H9 (cell line): ENCODE results near the gene IGF1R. TPM values are rescaled to one million over a fixed set of nuclear protein-coding genes. Genes with fewer than 3 reads are reported as not detected.

ENCODE experiments used
- DNase-seq: peaks from one replicate; pipeline ENCODE4 v3.0.0-alpha.2; 2017
- H2AFZ ChIP-seq: one replicate; pipeline ENCODE4 v1.6.1; 2013; ENCODE audit warnings: mild to moderate bottlenecking, low read length, control low read depth, moderate library complexity
- H2AK5ac ChIP-seq: 2 replicates; pipeline ENCODE4 v1.6.1; 2013; ENCODE audit warnings: low read length, control low read depth, mixed read lengths; ENCODE audit not compliant: insufficient read length
- H2BK120ac ChIP-seq: one replicate; pipeline ENCODE4 v1.6.1; 2013; ENCODE audit warnings: low read depth, mild to moderate bottlenecking, low read length, control low read depth, inconsistent platforms; ENCODE audit not compliant: poor library complexity, severe bottlenecking
- H2BK12ac ChIP-seq: 2 replicates; pipeline ENCODE4 v1.6.1; 2013; ENCODE audit warnings: low read length, control low read depth, mixed read lengths, low read depth; ENCODE audit not compliant: insufficient read length
- H2BK15ac ChIP-seq: 2 replicates; pipeline ENCODE4 v1.6.1; 2013; ENCODE audit warnings: low read depth, low read length, control low read depth
- H2BK20ac ChIP-seq: one replicate; pipeline ENCODE4 v1.6.1; 2013; ENCODE audit warnings: low read depth, mild to moderate bottlenecking, low read length, control low read depth, inconsistent platforms; ENCODE audit not compliant: poor library complexity, severe bottlenecking
- H2BK5ac ChIP-seq: 2 replicates; pipeline ENCODE4 v1.6.1; 2013; ENCODE audit warnings: low read length, control low read depth, mixed read lengths; ENCODE audit not compliant: insufficient read length
- H3K14ac ChIP-seq: 2 replicates; pipeline ENCODE4 v1.6.1; 2013; ENCODE audit warnings: low read length, control low read depth; ENCODE audit not compliant: insufficient read depth
- H3K18ac ChIP-seq: 2 replicates; pipeline ENCODE4 v1.6.1; 2013; ENCODE audit warnings: low read depth, mild to moderate bottlenecking, mixed read lengths, low read length, control low read depth; ENCODE audit not compliant: insufficient read length
- H3K23ac ChIP-seq: 2 replicates; pipeline ENCODE4 v1.6.1; 2013; ENCODE audit warnings: low read length, control low read depth, mixed read lengths, low read depth; ENCODE audit not compliant: insufficient read length
- H3K23me2 ChIP-seq: 2 replicates; pipeline ENCODE4 v1.6.1; 2013; ENCODE audit warnings: low read depth, mild to moderate bottlenecking, mixed read lengths, low read length, control low read depth; ENCODE audit not compliant: insufficient read length, poor library complexity, severe bottlenecking
- H3K27ac ChIP-seq: 2 replicates; pipeline ENCODE4 v1.5.1; 2013; ENCODE audit warnings: low read length, control low read depth, mixed read lengths, low read depth; ENCODE audit not compliant: insufficient read length
- H3K27me3 ChIP-seq: 2 replicates; pipeline ENCODE4 v1.6.1; 2013; ENCODE audit warnings: low read length, control low read depth, inconsistent platforms; ENCODE audit not compliant: insufficient read depth
- H3K4ac ChIP-seq: 2 replicates; pipeline ENCODE4 v1.6.1; 2013; ENCODE audit warnings: low read depth, mild to moderate bottlenecking, control low read depth, inconsistent platforms, low read length, moderate library complexity
- H3K4me1 ChIP-seq: 2 replicates; pipeline ENCODE4 v1.6.1; 2013; ENCODE audit warnings: low read length, control low read depth, inconsistent platforms; ENCODE audit not compliant: insufficient read depth
- H3K4me2 ChIP-seq: 2 replicates; pipeline ENCODE4 v1.6.1; 2013; ENCODE audit warnings: low read length, control low read depth, mixed read lengths; ENCODE audit not compliant: insufficient read length, insufficient read depth
- H3K56ac ChIP-seq: 2 replicates; pipeline ENCODE4 v1.6.1; 2013; ENCODE audit warnings: low read depth, mild to moderate bottlenecking, mixed read lengths, low read length, control low read depth; ENCODE audit not compliant: insufficient read length
- H3K79me1 ChIP-seq: 2 replicates; pipeline ENCODE4 v1.6.1; 2013; ENCODE audit warnings: low read depth, mild to moderate bottlenecking, moderate library complexity, low read length, control low read depth, inconsistent platforms; ENCODE audit not compliant: insufficient read depth, poor library complexity, severe bottlenecking
- H3K79me2 ChIP-seq: 2 replicates; pipeline ENCODE4 v1.6.1; 2013; ENCODE audit warnings: low read length, control low read depth, inconsistent platforms; ENCODE audit not compliant: insufficient read depth
- H3K9ac ChIP-seq: 2 replicates; pipeline ENCODE4 v1.6.1; 2013; ENCODE audit warnings: low read length, control low read depth, mixed read lengths; ENCODE audit not compliant: insufficient read length; ENCODE audit errors: extremely low read depth
- H3K9me3 ChIP-seq: one replicate; pipeline ENCODE4 v1.6.1; 2013; ENCODE audit warnings: low read depth, low read length, inconsistent platforms; ENCODE audit not compliant: control insufficient read depth
- H3T11ph ChIP-seq: one replicate; pipeline ENCODE4 v1.6.1; 2013; ENCODE audit warnings: mild to moderate bottlenecking, low read length, control low read depth, inconsistent platforms
- H4K20me1 ChIP-seq: one replicate; pipeline ENCODE4 v1.6.1; 2013; ENCODE audit not compliant: control insufficient read depth, insufficient read length, insufficient read depth
- H4K5ac ChIP-seq: 2 replicates; pipeline ENCODE4 v1.6.1; 2013; ENCODE audit warnings: low read depth, mild to moderate bottlenecking, mixed read lengths, low read length, control low read depth; ENCODE audit not compliant: insufficient read length
- H4K8ac ChIP-seq: replicated peaks from 2 replicates; pipeline ENCODE4 v1.6.1; 2013; ENCODE audit warnings: low read length, control low read depth, mixed read lengths, low read depth; ENCODE audit not compliant: insufficient read length
- H4K91ac ChIP-seq: 2 replicates; pipeline ENCODE4 v1.6.1; 2013; ENCODE audit warnings: low read depth, mild to moderate bottlenecking, moderate library complexity, mixed read lengths, low read length, control low read depth; ENCODE audit not compliant: insufficient read length
- H3K27ac Mint-ChIP-seq, 3 experiments: 2 replicates in 2 of 3; 3 replicates in 1 of 3; pipeline ENCODE4 v1.8.0; 2020 to 2021; ENCODE audit warnings: mixed read lengths in 3 of 3, mild to moderate bottlenecking in 1 of 3, moderate library complexity in 1 of 3
- H3K27me3 Mint-ChIP-seq: 2 replicates; pipeline ENCODE4 v1.8.0; 2021; ENCODE audit warnings: low read depth, mild to moderate bottlenecking, moderate library complexity, mixed read lengths
- H3K36me3 Mint-ChIP-seq, 3 experiments: 2 replicates in 2 of 3; 3 replicates in 1 of 3; pipeline ENCODE4 v1.8.0; 2020 to 2021; ENCODE audit warnings: low read depth in 3 of 3, mixed read lengths in 3 of 3; ENCODE audit not compliant: insufficient read depth in 1 of 3
- H3K4me1 Mint-ChIP-seq, 2 experiments: 2 replicates each; pipeline ENCODE4 v1.8.0; 2020; ENCODE audit warnings: mixed read lengths in 2 of 2
- H3K4me3 Mint-ChIP-seq, 2 experiments: 2 replicates in 1 of 2; 3 replicates in 1 of 2; pipeline ENCODE4 v1.8.0; 2020 to 2021; ENCODE audit warnings: mild to moderate bottlenecking in 2 of 2, mixed read lengths in 2 of 2, moderate library complexity in 1 of 2
- H3K9me3 Mint-ChIP-seq, 2 experiments: 2 replicates in 1 of 2; 3 replicates in 1 of 2; pipeline ENCODE4 v1.8.0; 2020; ENCODE audit warnings: mild to moderate bottlenecking in 2 of 2, mixed read lengths in 2 of 2, moderate library complexity in 1 of 2
- WGBS: extraction: QIAGEN DNeasy Blood & Tissue Kit; methylation state at CpG from one replicate; pipeline ENCODE4 v1.1.7; 2013; ENCODE audit warnings: missing lambda C conversion rate, low lambda C conversion rate, mixed read lengths; ENCODE audit not compliant: insufficient read length; ENCODE audit errors: extremely low coverage; 5-methylcytosine and 5-hydroxymethylcytosine counted together
- total RNA-seq: library from RNA; stranded (reverse); gene quantifications from 2 replicates; pipeline ENCODE4 v1.2.1, GENCODE V29; 2021
- TF ChIP-seq, protein P1 (sequence below): fragments of 200-600 bp; sonication (generic); conservative IDR thresholded peaks from 3 replicates; pipeline ENCODE4 v1.8.0; 2021; ENCODE audit warnings: antibody characterized with exemption, mild to moderate bottlenecking

Gene IGF1R
- total RNA-seq, 1 experiment from 2014 or later = 70.0 TPM

DNA sequence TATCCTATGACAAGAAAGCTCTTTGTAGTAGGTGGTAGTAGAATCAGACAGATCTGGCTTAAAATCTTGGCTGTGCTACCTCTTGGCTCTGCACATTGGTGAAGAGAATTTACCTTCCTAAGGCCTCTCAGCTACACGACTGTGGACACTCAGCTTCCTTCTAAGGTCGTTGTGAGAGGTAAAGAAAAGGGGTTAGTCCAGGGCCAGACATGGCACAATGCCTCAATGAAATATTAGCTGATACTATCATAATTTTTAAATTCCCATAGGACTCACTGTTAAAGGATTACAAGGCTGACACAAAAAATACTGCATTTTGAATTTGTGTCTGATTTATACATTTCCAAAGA, 80.4 kb downstream of the IGF1R start:
- Mint-ChIP-seq H3K27ac (peak overlapping the region in 2 of 3 experiments; percentile 53 to 78; a peak in 3 of 7 replicates), H3K4me3 (no peak overlapping the region), H3K9me3 (no peaks in the 10 kb centered on the region), H3K36me3 (peaks cover 3 to 5% (median 4%) of the 10 kb centered on the region in 3 experiments; a peak in 3 of 7 replicates), H3K27me3 (no peaks in the 10 kb centered on the region), H3K4me1 (peaks cover 49 to 51% of the 10 kb centered on the region in 2 experiments)
- no peak overlapping the region for H2BK20ac ChIP-seq
- no peak overlapping the region for H2BK15ac ChIP-seq
- no peak overlapping the region for H3K23ac ChIP-seq
- no peaks in the 10 kb centered on the region for H3K23me2 ChIP-seq
- no peaks in the 10 kb centered on the region for H3K9me3 ChIP-seq
- no peaks in the 10 kb centered on the region for H3K27me3 ChIP-seq
- H2BK12ac ChIP-seq = no peak overlapping the region
- no peaks in the 10 kb centered on the region for H4K20me1 ChIP-seq
- no peak overlapping the region for H4K5ac ChIP-seq
- H3K4ac ChIP-seq = no peak overlapping the region
- H3K4me1 ChIP-seq = peaks cover 25% of the 10 kb centered on the region
- no peak overlapping the region for H3K4me2 ChIP-seq
- no peak overlapping the region for H4K8ac ChIP-seq
- H3K56ac ChIP-seq = no peak overlapping the region
- no peak overlapping the region for H3T11ph ChIP-seq
- WGBS = no CpG with 5 or more reads among the region's 2 CpGs
- H3K14ac ChIP-seq = no peak overlapping the region
- no peak overlapping the region for H2AFZ ChIP-seq
- H3K79me1 ChIP-seq = peaks cover 14% of the 10 kb centered on the region
- H2BK5ac ChIP-seq = no peak overlapping the region
- H2AK5ac ChIP-seq = no peak overlapping the region
- no peak overlapping the region for H2BK120ac ChIP-seq
- TF ChIP-seq, protein P1, sequence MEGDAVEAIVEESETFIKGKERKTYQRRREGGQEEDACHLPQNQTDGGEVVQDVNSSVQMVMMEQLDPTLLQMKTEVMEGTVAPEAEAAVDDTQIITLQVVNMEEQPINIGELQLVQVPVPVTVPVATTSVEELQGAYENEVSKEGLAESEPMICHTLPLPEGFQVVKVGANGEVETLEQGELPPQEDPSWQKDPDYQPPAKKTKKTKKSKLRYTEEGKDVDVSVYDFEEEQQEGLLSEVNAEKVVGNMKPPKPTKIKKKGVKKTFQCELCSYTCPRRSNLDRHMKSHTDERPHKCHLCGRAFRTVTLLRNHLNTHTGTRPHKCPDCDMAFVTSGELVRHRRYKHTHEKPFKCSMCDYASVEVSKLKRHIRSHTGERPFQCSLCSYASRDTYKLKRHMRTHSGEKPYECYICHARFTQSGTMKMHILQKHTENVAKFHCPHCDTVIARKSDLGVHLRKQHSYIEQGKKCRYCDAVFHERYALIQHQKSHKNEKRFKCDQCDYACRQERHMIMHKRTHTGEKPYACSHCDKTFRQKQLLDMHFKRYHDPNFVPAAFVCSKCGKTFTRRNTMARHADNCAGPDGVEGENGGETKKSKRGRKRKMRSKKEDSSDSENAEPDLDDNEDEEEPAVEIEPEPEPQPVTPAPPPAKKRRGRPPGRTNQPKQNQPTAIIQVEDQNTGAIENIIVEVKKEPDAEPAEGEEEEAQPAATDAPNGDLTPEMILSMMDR = no peak
- DNase-seq = no peak
- no peak overlapping the region for H3K18ac ChIP-seq
- peaks cover 63% of the 10 kb centered on the region; the same call in 1 of the 2 replicates for H3K79me2 ChIP-seq
- H3K27ac ChIP-seq = no peak overlapping the region
- no peak overlapping the region for H3K9ac ChIP-seq
- no peak overlapping the region for H4K91ac ChIP-seq
